Upper lobe of left lung (tissue), 4 donors: ENCODE results near the gene USP48.

Experiments used
- POLR2A ChIP-seq, 4 donors: fragments of 450-650 bp; IDR thresholded peaks; one replicate each; pipeline ENCODE4 v1.5.1; 2016 to 2017; ENCODE audit warnings: antibody characterized with exemption in 4 of 4, mild to moderate bottlenecking in 2 of 4
- POLR2AphosphoS5 ChIP-seq, 2 donors: sonication (generic); formaldehyde crosslinking; IDR thresholded peaks; one replicate each; pipeline ENCODE4 v1.5.1; 2017; ENCODE audit warnings: antibody characterized with exemption in 2 of 2

GRCh38 chr1:21644348-21644747 is 138.6 kb downstream of the USP48 start:
- no peak for TF ChIP-seq POLR2AphosphoS5 (IDR thresholded peaks at IDR 0.05)
- no peak for TF ChIP-seq POLR2A (IDR thresholded peaks at IDR 0.05)
